NCI-H446 treated with DMSO at 0.1 percent for 48 hours (cell line): ENCODE data around the gene CDKAL1.

Source experiments
- DNase-seq: peaks from one replicate; lab custom pipeline; 2025; lab: John Stamatoyannopoulos, UW

CDKAL1 gene

GRCh38 chr6:21107796-21108195 is 573.5 kb downstream of the CDKAL1 start:
- DNase-seq: no peak

- DNase-seq: no peak
These were observed 575.3 kb downstream of the CDKAL1 start for GRCh38 chr6:21109391-21110178.

- DNase-seq: no peak
These were observed 576.4 kb downstream of the CDKAL1 start for GRCh38 chr6:21110684-21111083.

- DNase-seq: no peak
These were observed 577.0 kb downstream of the CDKAL1 start for GRCh38 chr6:21111093-21111725.

GRCh38 chr6:21115111-21115510 is 580.9 kb downstream of the CDKAL1 start:
- peak; percentile 15 for DNase-seq

DNA sequence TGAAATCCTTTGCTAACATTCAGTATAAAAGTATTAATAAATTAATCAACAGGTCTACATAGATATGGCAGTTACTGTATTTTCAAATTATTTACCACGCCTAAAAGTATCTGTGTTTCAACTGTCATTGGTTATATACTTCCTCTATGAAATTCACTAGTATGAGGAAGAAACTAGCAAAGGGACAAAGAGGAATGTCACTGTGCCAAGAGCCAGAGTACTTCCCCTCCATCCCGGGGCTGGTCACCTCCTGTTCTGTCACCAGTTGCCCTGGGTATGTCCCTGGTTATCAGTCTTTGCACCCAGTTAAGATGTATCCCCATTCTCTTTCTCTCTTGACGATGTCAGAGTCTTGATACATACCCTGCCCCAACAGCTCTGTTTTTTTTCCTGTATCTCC is 582.5 kb downstream of the CDKAL1 start:
- no peak for DNase-seq

DNA sequence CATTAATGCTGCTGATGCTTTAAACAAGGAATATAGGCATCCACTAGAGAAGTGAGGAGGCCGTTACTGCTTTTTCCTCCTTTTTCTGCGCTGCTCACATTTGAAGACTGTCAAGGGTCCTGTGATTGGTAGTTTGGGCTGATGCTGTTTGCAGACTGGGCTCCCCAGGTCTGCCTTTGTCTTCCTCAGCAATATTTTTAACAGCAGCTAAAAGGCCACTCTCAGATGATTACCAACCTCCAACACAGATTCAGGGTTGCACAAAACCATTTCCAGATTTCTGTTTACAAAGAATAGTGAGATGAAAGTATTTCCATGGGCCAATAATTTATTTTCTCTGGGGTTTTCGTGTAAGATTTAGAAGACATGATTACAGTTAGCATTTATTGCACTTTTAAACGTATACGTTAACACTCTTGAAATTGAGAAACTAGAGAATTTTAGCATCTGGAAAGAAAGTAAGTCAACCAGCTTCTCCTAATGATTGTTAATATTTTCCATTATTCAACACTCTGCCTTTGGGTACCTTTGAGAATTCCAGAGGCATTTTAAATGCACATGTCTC is 584.0 kb downstream of the CDKAL1 start:
- DNase-seq: no peak

DNA sequence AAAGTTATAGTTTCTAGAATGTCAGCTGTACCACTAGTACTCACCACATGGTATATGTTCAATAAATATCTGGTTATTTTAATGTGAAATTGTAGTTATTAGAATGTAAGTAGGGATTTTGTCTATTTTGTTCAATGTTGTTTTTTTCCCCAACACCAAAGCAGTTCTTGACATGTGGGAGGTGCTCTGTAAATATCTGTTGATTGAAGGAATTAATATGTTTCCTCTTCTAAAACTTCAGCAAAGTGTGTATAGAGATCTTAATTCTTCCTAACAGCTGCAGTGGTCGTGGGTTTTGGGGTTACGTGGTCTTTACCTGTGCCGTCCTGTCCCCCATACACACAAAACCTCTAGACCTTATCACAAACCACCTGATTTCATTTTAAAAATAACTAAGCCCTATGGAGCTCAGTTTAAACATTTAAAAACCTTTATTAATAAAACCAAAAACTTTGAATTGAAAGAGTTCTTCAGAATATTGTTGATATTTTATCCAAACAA is 587.4 kb downstream of the CDKAL1 start:
- DNase-seq: no peak

- DNase-seq: no peak
These were observed 589.5 kb downstream of the CDKAL1 start for GRCh38 chr6:21123507-21124436.

- no peak for DNase-seq
These were observed 594.3 kb downstream of the CDKAL1 start for GRCh38 chr6:21128601-21129000.

- DNase-seq: no peak
These were observed 597.1 kb downstream of the CDKAL1 start for GRCh38 chr6:21131406-21131805.

GRCh38 chr6:21132446-21132845 is 598.2 kb downstream of the CDKAL1 start:
- no peak for DNase-seq

- DNase-seq: peak; percentile 89
These were observed 598.9 kb downstream of the CDKAL1 start for GRCh38 chr6:21132856-21133838.

GRCh38 chr6:21133901-21134300 is 599.6 kb downstream of the CDKAL1 start:
- no peak for DNase-seq

GRCh38 chr6:21134356-21134755 is 600.1 kb downstream of the CDKAL1 start:
- DNase-seq: no peak

GRCh38 chr6:21135484-21136013 is 601.3 kb downstream of the CDKAL1 start:
- peak; percentile 85 for DNase-seq

DNA sequence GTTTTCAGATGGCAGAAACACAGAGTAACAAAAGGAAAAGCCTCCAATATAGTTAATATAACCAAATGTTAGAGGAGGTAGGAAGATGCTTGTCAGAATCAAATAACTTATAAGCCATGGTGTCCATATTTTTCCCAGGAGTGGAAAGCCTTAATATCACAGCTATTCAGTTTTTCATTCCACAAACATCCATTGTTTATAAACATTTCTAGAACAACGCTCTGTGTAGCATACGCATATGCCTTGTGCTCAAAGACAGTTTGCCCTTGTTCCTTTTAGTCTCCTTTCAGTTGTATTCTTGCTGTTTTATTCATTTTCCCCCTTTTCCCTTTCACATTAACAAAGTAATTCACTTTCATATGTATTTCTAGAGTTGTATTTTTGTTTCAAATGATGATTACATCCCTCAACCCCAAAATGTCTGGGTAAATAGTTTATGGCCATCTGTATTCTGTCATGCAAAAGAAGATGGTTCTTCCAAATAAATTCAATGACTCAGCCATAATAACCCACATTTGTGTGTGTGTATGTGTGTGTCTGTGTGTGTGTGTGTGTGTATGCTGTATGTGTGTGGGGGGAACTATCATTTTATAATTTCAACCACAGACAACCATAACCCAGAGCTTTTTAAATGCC is 603.6 kb downstream of the CDKAL1 start:
- DNase-seq: peak; percentile 62

DNA sequence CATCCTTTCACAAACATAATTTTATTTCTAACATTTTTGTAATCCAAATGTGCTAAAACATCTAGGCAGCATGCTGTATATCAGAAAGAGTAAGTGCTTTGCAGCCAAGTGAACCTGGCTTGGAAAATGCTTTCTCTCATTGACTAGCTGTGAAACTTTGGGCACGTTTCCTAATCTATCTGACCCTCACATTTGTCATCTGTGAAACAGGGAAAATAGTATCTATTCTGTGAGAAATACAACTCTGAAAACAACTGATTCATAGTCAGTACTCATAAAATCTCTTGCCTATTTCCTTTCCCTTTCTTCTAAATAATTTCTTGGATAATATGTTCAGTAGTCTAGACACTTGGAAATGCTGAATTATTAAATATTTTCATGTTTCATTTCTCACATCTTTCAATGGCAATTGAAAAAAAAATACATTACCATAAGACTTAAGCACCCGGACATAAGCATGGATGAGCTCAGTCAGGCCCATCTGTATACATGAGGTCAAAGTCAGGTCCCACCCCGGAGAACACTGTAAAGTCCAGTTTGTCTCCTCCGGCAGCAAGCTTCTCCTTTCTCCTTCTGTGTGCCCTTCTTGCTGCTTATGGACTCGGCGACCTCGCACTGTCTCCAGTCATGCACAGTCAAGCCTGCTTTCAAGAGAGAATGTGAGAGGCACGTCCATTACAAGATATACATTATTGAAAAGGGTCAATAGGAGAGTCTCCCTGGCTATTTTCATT is 604.2 kb downstream of the CDKAL1 start:
- peak; percentile 66 for DNase-seq

DNA sequence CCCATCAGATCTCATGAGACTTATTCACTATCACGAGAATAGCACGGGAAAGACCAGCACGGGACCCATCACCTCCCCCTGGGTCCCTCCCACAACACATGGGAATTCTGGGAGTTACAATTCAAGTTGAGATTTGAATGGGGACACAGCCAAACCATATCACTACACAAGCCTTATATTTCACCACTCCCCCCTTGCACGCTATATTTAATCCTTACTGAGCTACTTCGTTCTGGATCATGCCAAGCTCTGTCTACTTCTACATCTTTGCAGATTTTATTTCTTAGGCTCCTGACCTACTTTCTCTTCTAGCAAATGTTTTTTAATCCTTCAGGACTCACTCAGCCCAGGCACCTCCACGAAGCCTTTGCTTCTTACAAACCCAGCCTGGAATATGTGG is 606.7 kb downstream of the CDKAL1 start:
- DNase-seq: no peak
